DOHH2 (cell line): ENCODE data around the gene P2RY11.

Source experiments
- H3F3A ChIP-seq: fragments of 200-600 bp; sonication (generic), shearing (Covaris generic); 2 replicates; pipeline ENCODE4 v1.6.0; 2016; ENCODE audit warnings: antibody characterized with exemption, mild to moderate bottlenecking; ENCODE audit not compliant: control insufficient read depth, insufficient read depth
- H3K27ac ChIP-seq: fragments of 200-600 bp; sonication (generic); 2 replicates; pipeline ENCODE4 v1.5.1; 2014; ENCODE audit warnings: low read depth, mild to moderate bottlenecking, low read length, moderate library complexity
- H3K27me3 ChIP-seq: fragments of 200-600 bp; sonication (generic); 2 replicates; pipeline ENCODE4 v1.6.1; 2014; ENCODE audit warnings: mild to moderate bottlenecking, low read length, mixed read lengths; ENCODE audit not compliant: control insufficient read depth
- H3K36me3 ChIP-seq: fragments of 200-600 bp; sonication (generic); 2 replicates; pipeline ENCODE4 v1.6.1; 2014; ENCODE audit warnings: mild to moderate bottlenecking, low read length, moderate library complexity, mixed read lengths; ENCODE audit not compliant: control insufficient read depth
- H3K4me1 ChIP-seq: fragments of 200-600 bp; sonication (generic); 2 replicates; pipeline ENCODE4 v1.6.1; 2014; ENCODE audit warnings: mild to moderate bottlenecking, low read length, mixed read lengths; ENCODE audit not compliant: control insufficient read depth
- H3K4me2 ChIP-seq: fragments of 200-600 bp; sonication (generic); 2 replicates; pipeline ENCODE4 v1.6.0; 2014; ENCODE audit warnings: mild to moderate bottlenecking, low read length, moderate library complexity
- H3K4me3 ChIP-seq: fragments of 200-600 bp; sonication (generic); 2 replicates; pipeline ENCODE4 v1.5.1; 2014; ENCODE audit warnings: mild to moderate bottlenecking, low read length, mixed read lengths
- H3K79me2 ChIP-seq: fragments of 200-600 bp; sonication (generic); 2 replicates; pipeline ENCODE4 v1.6.1; 2014; ENCODE audit warnings: mild to moderate bottlenecking, low read length, mixed read lengths; ENCODE audit not compliant: control insufficient read depth
- H3K9me2 ChIP-seq: fragments of 200-600 bp; sonication (generic); replicated peaks from 2 replicates; pipeline ENCODE4 v1.6.1; 2014; ENCODE audit warnings: mild to moderate bottlenecking, low read length, mixed read lengths; ENCODE audit not compliant: control insufficient read depth
- H3K9me3 ChIP-seq: fragments of 200-600 bp; sonication (generic); 2 replicates; pipeline ENCODE4 v1.6.1; 2014; ENCODE audit warnings: antibody characterized with exemption, low read length, mixed read lengths; ENCODE audit not compliant: control insufficient read depth, insufficient read depth
- H4K20me1 ChIP-seq: fragments of 200-600 bp; sonication (generic); 2 replicates; pipeline ENCODE4 v1.6.0; 2014; ENCODE audit warnings: low read depth, mild to moderate bottlenecking, antibody characterized with exemption, low read length, moderate library complexity; ENCODE audit not compliant: control insufficient read depth, insufficient read depth
- CTCF ChIP-seq: fragments of 200-600 bp; sonication (generic); IDR thresholded peaks from one replicate; pipeline ENCODE4 v1.5.1; 2014; ENCODE audit warnings: antibody characterized with exemption, mild to moderate bottlenecking, low read depth, low read length; ENCODE audit not compliant: poor library complexity, severe bottlenecking
- EZH2phosphoT487 ChIP-seq: fragments of 200-600 bp; sonication (generic); IDR thresholded peaks from 2 replicates; pipeline ENCODE4 v1.6.1; 2017; ENCODE audit warnings: borderline replicate concordance, mild to moderate bottlenecking, antibody characterized with exemption, low read length, moderate library complexity, mixed read lengths

Gene P2RY11

GRCh38 chr19:10091370-10091687 lies 20.2 kb upstream of the P2RY11 start:
- H4K20me1 ChIP-seq: no peaks in the 10 kb centered on the region
- H3K9me2 ChIP-seq: no peaks in the 10 kb centered on the region
- TF ChIP-seq EZH2phosphoT487 (no peak), CTCF (no peak)
- peaks cover 5% of the 10 kb centered on the region for H3F3A ChIP-seq
- peak overlapping the region; percentile 62; the same call in 1 of the 2 replicates for H3K27ac ChIP-seq
- H3K4me3 ChIP-seq: peak overlapping the region; percentile 50; the same call in 1 of the 2 replicates
- H3K79me2 ChIP-seq: peaks cover 3% of the 10 kb centered on the region
- H3K9me3 ChIP-seq: no peaks in the 10 kb centered on the region
- peak overlapping the region; percentile 60 for H3K4me2 ChIP-seq
- peaks cover 38% of the 10 kb centered on the region for H3K4me1 ChIP-seq
- H3K27me3 ChIP-seq: no peaks in the 10 kb centered on the region
- H3K36me3 ChIP-seq: peaks cover 15% of the 10 kb centered on the region

- Histone ChIP-seq H3K4me2 (peak overlapping the region; percentile 60), H3K4me1 (peaks cover 38% of the 10 kb centered on the region), H3K9me2 (no peaks in the 10 kb centered on the region), H3K36me3 (peaks cover 15% of the 10 kb centered on the region), H3K4me3 (peak overlapping the region; percentile 50), H3K79me2 (peaks cover 4% of the 10 kb centered on the region), H4K20me1 (no peaks in the 10 kb centered on the region), H3K27me3 (no peaks in the 10 kb centered on the region), H3K9me3 (no peaks in the 10 kb centered on the region), H3K27ac (peak overlapping the region; percentile 62), H3F3A (peaks cover 5% of the 10 kb centered on the region)
- TF ChIP-seq CTCF (no peak), EZH2phosphoT487 (no peak)
Measured at GRCh38 chr19:10091895-10092641, 19.4 kb upstream of the P2RY11 start.

GRCh38 chr19:10092648-10093294 lies 18.7 kb upstream of the P2RY11 start:
- H3K27ac ChIP-seq: peak overlapping the region; percentile 62
- peaks cover 4% of the 10 kb centered on the region for H3K79me2 ChIP-seq
- peaks cover 40% of the 10 kb centered on the region for H3K4me1 ChIP-seq
- no peaks in the 10 kb centered on the region for H3K27me3 ChIP-seq
- peaks cover 5% of the 10 kb centered on the region for H3F3A ChIP-seq
- no peaks in the 10 kb centered on the region for H3K9me2 ChIP-seq
- no peaks in the 10 kb centered on the region for H3K9me3 ChIP-seq
- peak overlapping the region; percentile 60 for H3K4me2 ChIP-seq
- no peaks in the 10 kb centered on the region for H4K20me1 ChIP-seq
- H3K36me3 ChIP-seq: peaks cover 15% of the 10 kb centered on the region
- TF ChIP-seq EZH2phosphoT487: no peak
- no peak for TF ChIP-seq CTCF
- H3K4me3 ChIP-seq: peak overlapping the region; percentile 50
